CD4-positive, alpha-beta T cell treated with Interleukin-17A for 1 hour (primary cell): ENCODE results near the gene LTBR.

Source experiments
- DNase-seq: peaks from one replicate; pipeline ENCODE4 v3.0.0-alpha.2; 2020

Gene LTBR

GRCh38 chr12:6384499-6385436, 806 bp downstream of the LTBR start:
- DNase-seq, result no peak

- no peak for DNase-seq
These were observed 2.1 kb downstream of the LTBR start for GRCh38 chr12:6386038-6386437.

GRCh38 chr12:6386491-6386890, 2.5 kb downstream of the LTBR start:
- DNase-seq, result no peak

GRCh38 chr12:6387541-6387940, 3.6 kb downstream of the LTBR start:
- DNase-seq, result no peak

GRCh38 chr12:6390084-6390799, 6.3 kb downstream of the LTBR start:
- no peak for DNase-seq

GRCh38 chr12:6391013-6391412, 7.1 kb downstream of the LTBR start:
- DNase-seq, result no peak

- DNase-seq, result no peak
These were observed 8.5 kb downstream of the LTBR start for GRCh38 chr12:6392504-6392903.

- no peak for DNase-seq
These were observed 9.1 kb downstream of the LTBR start for GRCh38 chr12:6393109-6393508.

GRCh38 chr12:6394398-6394797, 10.4 kb downstream of the LTBR start:
- no peak for DNase-seq

GRCh38 chr12:6396031-6396430, 12.1 kb downstream of the LTBR start:
- no peak for DNase-seq

- DNase-seq, result no peak
These were observed 16.1 kb downstream of the LTBR start for GRCh38 chr12:6399884-6400644.

- DNase-seq, result no peak
These were observed 20.4 kb downstream of the LTBR start for GRCh38 chr12:6404390-6404789.

GRCh38 chr12:6405963-6406362, 22.0 kb downstream of the LTBR start:
- DNase-seq, result no peak

- no peak for DNase-seq
These were observed 23.4 kb downstream of the LTBR start for GRCh38 chr12:6407236-6407954.

- no peak for DNase-seq
These were observed 32.6 kb downstream of the LTBR start for GRCh38 chr12:6416596-6416995.

- DNase-seq, result no peak
These were observed 34.8 kb downstream of the LTBR start for GRCh38 chr12:6418796-6419195.

- DNase-seq, result no peak
These were observed 36.4 kb downstream of the LTBR start for GRCh38 chr12:6420364-6420763.

GRCh38 chr12:6423267-6424007, 39.5 kb downstream of the LTBR start:
- DNase-seq, result peak; percentile 90

- DNase-seq, result no peak
These were observed 40.0 kb downstream of the LTBR start for GRCh38 chr12:6424008-6424347.

GRCh38 chr12:6424866-6425265, 40.9 kb downstream of the LTBR start:
- DNase-seq, result no peak

- no peak for DNase-seq
These were observed 41.9 kb downstream of the LTBR start for GRCh38 chr12:6425590-6426531.
